HepG2 (cell line): Measurements from ENCODE around the gene PPP1R13L. TPM values are rescaled to one million over a fixed set of nuclear protein-coding genes. Genes with fewer than 3 reads are reported as not detected.
A peak's percentile ranks its signal among the peaks of the same experiment; 100 is the strongest.

Experiments
- DNMT1 ChIP-seq: sonication (generic); formaldehyde crosslinking; IDR thresholded peaks from 2 replicates; pipeline ENCODE4 v1.5.1; 2020; ENCODE audit warnings: mild to moderate bottlenecking, missing genetic modification reagents
- ETV6 ChIP-seq: sonication (generic); formaldehyde crosslinking; conservative IDR thresholded peaks from 2 replicates; pipeline ENCODE4 v1.4.0; 2020; ENCODE audit warnings: missing genetic modification reagents
- FOXO4 ChIP-seq: sonication (generic); formaldehyde crosslinking; conservative IDR thresholded peaks from 2 replicates; pipeline ENCODE4 v1.8.1; 2023; ENCODE audit warnings: missing genetic modification reagents
- GTF2F1 ChIP-seq: fragments of 150-350 bp; IDR thresholded peaks from 2 replicates; pipeline ENCODE4 v1.6.1; 2014; ENCODE audit warnings: low read length
- NFKB2 ChIP-seq: sonication (generic); formaldehyde crosslinking; IDR thresholded peaks from 2 replicates; pipeline ENCODE4 v1.4.0; 2020; ENCODE audit warnings: missing genetic modification reagents, borderline replicate concordance
- PATZ1 ChIP-seq: sonication (generic); formaldehyde crosslinking; IDR thresholded peaks from 2 replicates; pipeline ENCODE4 v1.4.0; 2020; ENCODE audit warnings: missing genetic modification reagents
- SAP130 ChIP-seq: IDR thresholded peaks from 2 replicates; pipeline ENCODE4 v1.6.1; 2016; ENCODE audit warnings: low read depth
- SNAPC4 ChIP-seq: sonication (generic); formaldehyde crosslinking; IDR thresholded peaks from 2 replicates; pipeline ENCODE4 v1.4.0; 2020; ENCODE audit warnings: mild to moderate bottlenecking, missing genetic modification reagents
- TOE1 ChIP-seq: sonication (generic); formaldehyde crosslinking; IDR thresholded peaks from 2 replicates; pipeline ENCODE4 v1.4.0; 2020; ENCODE audit warnings: mild to moderate bottlenecking, missing genetic modification reagents
- ZNF136 ChIP-seq: sonication (generic); formaldehyde crosslinking; IDR thresholded peaks from 2 replicates; pipeline ENCODE4 v1.8.1; 2022; ENCODE audit warnings: low read depth, mild to moderate bottlenecking, moderate library complexity, missing genetic modification reagents
- ZNF180 ChIP-seq: sonication (generic); formaldehyde crosslinking; IDR thresholded peaks from 2 replicates; pipeline ENCODE4 v1.4.0; 2020; ENCODE audit warnings: low read depth, missing genetic modification reagents, borderline replicate concordance
- ZNF556 ChIP-seq: sonication (generic); formaldehyde crosslinking; IDR thresholded peaks from 2 replicates; pipeline ENCODE4 v1.4.0; 2020; ENCODE audit warnings: mild to moderate bottlenecking, missing genetic modification reagents, borderline replicate concordance
- ZNF572 ChIP-seq: sonication (generic); formaldehyde crosslinking; IDR thresholded peaks from 2 replicates; pipeline ENCODE4 v1.5.1; 2020; ENCODE audit warnings: mild to moderate bottlenecking, missing genetic modification reagents
- ZNF598 ChIP-seq: sonication (generic); formaldehyde crosslinking; IDR thresholded peaks from 2 replicates; pipeline ENCODE4 v1.5.1; 2020; ENCODE audit warnings: mild to moderate bottlenecking, missing genetic modification reagents, borderline replicate concordance
- ZNF615 ChIP-seq: sonication (generic); formaldehyde crosslinking; IDR thresholded peaks from 2 replicates; pipeline ENCODE4 v1.5.0; 2020; ENCODE audit warnings: mild to moderate bottlenecking, missing genetic modification reagents, borderline replicate concordance
- polyA plus RNA-seq, 8 experiments: library from polyadenylated mRNA; depleted of rRNA in 3 of 8; stranded (reverse) in 7 of 8; unstranded in 1 of 8; fragments of >200 nt; fragmentation: Illumina TruSeq in 4 of 8; extraction: Trizol in 4 of 8; gene quantifications; 2 replicates each; pipeline versions ENCODE4 v1.2.1 to v1.2.3, GENCODE V29; 2011 to 2016; ENCODE audit warnings: low read depth in 4 of 8, missing spikeins in 1 of 8, mixed read lengths in 1 of 8; ENCODE audit not compliant: insufficient read depth in 1 of 8
- total RNA-seq, 5 experiments: library from RNA; depleted of rRNA; stranded (reverse); fragments of >200 nt; fragmentation: Illumina TruSeq; extraction: Trizol; gene quantifications; 2 replicates each; pipeline ENCODE4 v1.2.3, GENCODE V29; 2016; ENCODE audit warnings: low read depth in 1 of 5
- TF ChIP-seq, protein P1 (sequence below): fragments of 450-650 bp; IDR thresholded peaks from 2 replicates; pipeline ENCODE4 v1.6.1; 2016

PPP1R13L gene
- total and polyA plus RNA-seq, 2 of the 13 experiments (the other 11 are each of a cell fraction or from before 2014, with no cell fraction given): 1.3 to 6.6 TPM

DNA sequence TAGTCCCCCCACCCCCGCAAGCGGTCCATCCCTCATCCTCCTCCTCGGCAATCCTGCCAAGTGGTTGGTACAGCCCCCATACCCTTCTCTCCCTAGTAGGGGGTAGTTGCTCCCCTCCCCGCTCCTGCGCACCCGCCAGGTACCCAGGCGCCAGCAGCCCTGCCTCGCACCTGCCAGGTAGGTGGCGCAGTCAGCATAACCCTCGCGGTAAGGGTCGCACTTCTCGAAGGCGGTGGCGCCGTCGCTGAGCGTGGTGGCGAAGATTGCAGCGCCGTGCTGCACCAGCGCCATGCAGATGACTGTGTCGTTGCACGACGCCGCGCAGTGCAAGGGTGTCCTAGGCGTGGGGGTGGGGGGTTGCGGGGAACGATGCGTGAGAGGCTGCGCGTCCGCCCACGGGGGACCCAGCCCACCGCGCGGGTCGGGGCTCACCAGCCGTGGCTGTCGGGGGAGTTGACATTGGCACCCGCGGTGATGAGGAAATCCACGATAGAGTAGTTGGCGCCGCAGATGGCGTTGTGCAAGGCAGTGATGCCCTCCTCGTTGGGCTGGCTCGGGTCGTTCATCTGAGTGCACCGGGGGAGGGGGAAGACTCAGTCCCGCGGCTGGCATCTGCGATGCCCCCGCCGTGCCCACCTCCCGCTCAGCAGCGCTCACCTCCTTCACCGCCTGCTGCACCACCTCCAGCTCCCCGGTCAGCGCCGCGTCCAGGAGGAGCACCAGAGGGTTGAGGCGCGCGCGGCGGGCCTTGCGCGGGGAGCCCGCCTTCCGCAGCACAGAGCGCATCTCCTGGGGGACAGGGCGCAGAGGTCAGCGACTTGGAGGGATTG, 19.3 kb downstream of the PPP1R13L start (continued):
- 0 out of 2 replicates have a peak, but pooled peaks have one; percentile 33 for TF ChIP-seq DNMT1 (CRISPR knock-in tag)
- TF ChIP-seq SNAPC4 (CRISPR knock-in tag): no peak
- no peak for TF ChIP-seq ZNF572 (CRISPR knock-in tag)
- no peak for TF ChIP-seq FOXO4
- no peak for TF ChIP-seq ZNF598 (CRISPR knock-in tag)
- no peak for TF ChIP-seq SAP130
- TF ChIP-seq ZNF136 (CRISPR knock-in tag): no peak
- no peak for TF ChIP-seq ZNF615 (CRISPR knock-in tag)
- TF ChIP-seq PATZ1 (CRISPR knock-in tag): no peak
- TF ChIP-seq ETV6 (CRISPR knock-in tag): no peak
- no peak for TF ChIP-seq NFKB2 (CRISPR knock-in tag)
- TF ChIP-seq ZNF180 (CRISPR knock-in tag): no peak
- TF ChIP-seq, protein P1, sequence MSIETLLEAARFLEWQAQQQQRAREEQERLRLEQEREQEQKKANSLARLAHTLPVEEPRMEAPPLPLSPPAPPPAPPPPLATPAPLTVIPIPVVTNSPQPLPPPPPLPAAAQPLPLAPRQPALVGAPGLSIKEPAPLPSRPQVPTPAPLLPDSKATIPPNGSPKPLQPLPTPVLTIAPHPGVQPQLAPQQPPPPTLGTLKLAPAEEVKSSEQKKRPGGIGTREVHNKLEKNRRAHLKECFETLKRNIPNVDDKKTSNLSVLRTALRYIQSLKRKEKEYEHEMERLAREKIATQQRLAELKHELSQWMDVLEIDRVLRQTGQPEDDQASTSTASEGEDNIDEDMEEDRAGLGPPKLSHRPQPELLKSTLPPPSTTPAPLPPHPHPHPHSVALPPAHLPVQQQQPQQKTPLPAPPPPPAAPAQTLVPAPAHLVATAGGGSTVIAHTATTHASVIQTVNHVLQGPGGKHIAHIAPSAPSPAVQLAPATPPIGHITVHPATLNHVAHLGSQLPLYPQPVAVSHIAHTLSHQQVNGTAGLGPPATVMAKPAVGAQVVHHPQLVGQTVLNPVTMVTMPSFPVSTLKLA: no peak
- no peak for TF ChIP-seq GTF2F1
- TF ChIP-seq TOE1 (CRISPR knock-in tag): no peak
- no peak for TF ChIP-seq ZNF556
